Panc1 (cell line): ENCODE measurements around the gene DNM3.

Experiments used
- CTCF ChIP-seq: fragments of 450-650 bp; IDR thresholded peaks from 2 replicates; pipeline ENCODE4 v1.5.1; 2017; ENCODE audit warnings: mild to moderate bottlenecking
- POLR2AphosphoS5 ChIP-seq: IDR thresholded peaks from 2 replicates; pipeline ENCODE4 v1.6.1; 2012; ENCODE audit warnings: mild to moderate bottlenecking, low read depth, low read length, moderate library complexity
- TF ChIP-seq, protein P1 (sequence below), 2 experiments: IDR thresholded peaks; 2 replicates each; pipeline ENCODE4 v1.6.1; 2011 to 2012; ENCODE audit warnings: low read depth in 2 of 2, control low read depth in 1 of 2, low read length in 1 of 2, mild to moderate bottlenecking in 1 of 2, moderate library complexity in 1 of 2; ENCODE audit not compliant: insufficient read depth in 1 of 2

DNA sequence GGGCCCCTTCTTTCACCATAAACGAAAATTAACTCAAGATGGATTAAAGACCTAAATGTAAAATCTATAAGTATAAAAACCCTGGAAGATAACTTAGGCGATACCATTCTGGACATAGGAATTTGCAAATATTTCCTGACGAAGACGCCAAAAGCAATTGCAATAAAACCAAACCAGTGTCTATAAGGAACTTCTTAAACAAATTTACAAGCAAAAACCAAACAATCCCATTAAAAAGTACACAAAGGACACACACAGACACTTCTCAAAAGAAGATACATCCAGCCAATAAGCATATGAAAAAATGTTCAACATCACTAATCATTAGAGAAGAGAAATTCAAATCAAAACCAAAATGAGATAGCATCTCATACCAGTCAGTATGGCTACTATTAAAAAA is 500.4 kb downstream of the DNM3 start:
- TF ChIP-seq CTCF (no peak), POLR2AphosphoS5 (no peak)
- TF ChIP-seq, protein P1, sequence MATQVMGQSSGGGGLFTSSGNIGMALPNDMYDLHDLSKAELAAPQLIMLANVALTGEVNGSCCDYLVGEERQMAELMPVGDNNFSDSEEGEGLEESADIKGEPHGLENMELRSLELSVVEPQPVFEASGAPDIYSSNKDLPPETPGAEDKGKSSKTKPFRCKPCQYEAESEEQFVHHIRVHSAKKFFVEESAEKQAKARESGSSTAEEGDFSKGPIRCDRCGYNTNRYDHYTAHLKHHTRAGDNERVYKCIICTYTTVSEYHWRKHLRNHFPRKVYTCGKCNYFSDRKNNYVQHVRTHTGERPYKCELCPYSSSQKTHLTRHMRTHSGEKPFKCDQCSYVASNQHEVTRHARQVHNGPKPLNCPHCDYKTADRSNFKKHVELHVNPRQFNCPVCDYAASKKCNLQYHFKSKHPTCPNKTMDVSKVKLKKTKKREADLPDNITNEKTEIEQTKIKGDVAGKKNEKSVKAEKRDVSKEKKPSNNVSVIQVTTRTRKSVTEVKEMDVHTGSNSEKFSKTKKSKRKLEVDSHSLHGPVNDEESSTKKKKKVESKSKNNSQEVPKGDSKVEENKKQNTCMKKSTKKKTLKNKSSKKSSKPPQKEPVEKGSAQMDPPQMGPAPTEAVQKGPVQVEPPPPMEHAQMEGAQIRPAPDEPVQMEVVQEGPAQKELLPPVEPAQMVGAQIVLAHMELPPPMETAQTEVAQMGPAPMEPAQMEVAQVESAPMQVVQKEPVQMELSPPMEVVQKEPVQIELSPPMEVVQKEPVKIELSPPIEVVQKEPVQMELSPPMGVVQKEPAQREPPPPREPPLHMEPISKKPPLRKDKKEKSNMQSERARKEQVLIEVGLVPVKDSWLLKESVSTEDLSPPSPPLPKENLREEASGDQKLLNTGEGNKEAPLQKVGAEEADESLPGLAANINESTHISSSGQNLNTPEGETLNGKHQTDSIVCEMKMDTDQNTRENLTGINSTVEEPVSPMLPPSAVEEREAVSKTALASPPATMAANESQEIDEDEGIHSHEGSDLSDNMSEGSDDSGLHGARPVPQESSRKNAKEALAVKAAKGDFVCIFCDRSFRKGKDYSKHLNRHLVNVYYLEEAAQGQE (IDR thresholded peaks at IDR 0.05; ENCODE audit: insufficient read depth in 1 of 2, low read depth in 2 of 2, low read length in 1 of 2), result no peak
